Subcutaneous abdominal adipose tissue (tissue), 5 donors: ENCODE measurements around the gene GLRA1.

Source experiments
- H3K27ac ChIP-seq: one replicate; pipeline ENCODE4 v1.7.0; 2013; ENCODE audit warnings: low read depth, mild to moderate bottlenecking, inconsistent platforms, low read length, moderate library complexity
- H3K27me3 ChIP-seq, 5 donors: one replicate each; pipeline ENCODE4 v1.7.0; 2013; ENCODE audit warnings: low read length in 5 of 5, inconsistent platforms in 1 of 5; ENCODE audit not compliant: control insufficient read depth in 5 of 5, insufficient read depth in 4 of 5
- H3K36me3 ChIP-seq, 5 donors: one replicate each; pipeline ENCODE4 v1.7.0; 2013; ENCODE audit warnings: low read length in 5 of 5; ENCODE audit not compliant: control insufficient read depth in 5 of 5, insufficient read depth in 5 of 5
- H3K4me1 ChIP-seq, 5 donors: one replicate each; pipeline ENCODE4 v1.7.0; 2013; ENCODE audit warnings: low read length in 5 of 5, mild to moderate bottlenecking in 3 of 5, moderate library complexity in 1 of 5; ENCODE audit not compliant: control insufficient read depth in 5 of 5, insufficient read depth in 5 of 5
- H3K4me3 ChIP-seq, 5 donors: one replicate each; pipeline ENCODE4 v1.7.0; 2013; ENCODE audit warnings: low read length in 5 of 5, low read depth in 1 of 5
- H3K9ac ChIP-seq, 5 donors: one replicate each; pipeline ENCODE4 v1.7.0; 2013; ENCODE audit warnings: low read length in 5 of 5, mild to moderate bottlenecking in 4 of 5, moderate library complexity in 3 of 5
- H3K9me3 ChIP-seq, 5 donors: one replicate each; pipeline ENCODE4 v1.7.0; 2013; ENCODE audit warnings: low read length in 5 of 5; ENCODE audit not compliant: control insufficient read depth in 5 of 5
- donor health status: healthy.
- donor health status: healthy.
- donor health status: healthy.
- donor health status: healthy.
- donor health status: healthy.

The GLRA1 gene

DNA sequence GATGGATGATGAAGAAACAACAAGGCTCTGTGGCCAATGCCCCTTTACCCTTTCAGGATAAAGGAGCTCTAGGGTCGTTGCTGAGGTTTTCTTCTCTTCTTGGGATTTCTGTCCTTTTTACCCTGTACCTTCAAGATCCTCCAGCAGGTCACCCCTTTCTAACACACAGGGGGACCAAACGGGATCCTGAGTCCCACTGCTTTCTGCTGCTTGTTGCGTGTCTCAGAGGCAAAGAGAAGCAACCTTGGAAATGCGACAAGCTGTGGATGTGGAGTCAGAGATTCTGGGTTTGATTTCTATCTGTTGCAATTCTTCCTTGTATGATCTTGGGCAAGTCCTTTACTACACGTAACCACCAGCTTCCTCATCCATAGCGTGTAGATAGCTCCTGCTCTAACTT lies 20.5 kb downstream of the GLRA1 start:
- H3K27me3 ChIP-seq: no peaks in the 10 kb centered on the region
- H3K9me3 ChIP-seq: no peaks in the 10 kb centered on the region
- H3K27ac ChIP-seq: no peak overlapping the region
- peaks cover 0 to 10% (median 7%) of the 10 kb centered on the region in 5 donors for H3K4me1 ChIP-seq
- H3K4me3 ChIP-seq: no peak overlapping the region
- no peaks in the 10 kb centered on the region for H3K36me3 ChIP-seq
- H3K9ac ChIP-seq: no peak overlapping the region

- H3K36me3 ChIP-seq: no peaks in the 10 kb centered on the region
- H3K4me1 ChIP-seq: peaks cover 0 to 10% (median 7%) of the 10 kb centered on the region in 5 donors
- no peaks in the 10 kb centered on the region for H3K27me3 ChIP-seq
- no peak overlapping the region for H3K27ac ChIP-seq
- H3K4me3 ChIP-seq: no peak overlapping the region
- H3K9ac ChIP-seq: no peak overlapping the region
- H3K9me3 ChIP-seq: no peaks in the 10 kb centered on the region
These were observed 21.4 kb downstream of the GLRA1 start for GRCh38 chr5:151903243-151903653.

- Histone ChIP-seq H3K36me3 (no peaks in the 10 kb centered on the region), H3K27ac (no peak overlapping the region), H3K9me3 (no peaks in the 10 kb centered on the region), H3K4me1 (peaks cover 0 to 10% (median 7%) of the 10 kb centered on the region in 5 donors), H3K4me3 (no peak overlapping the region), H3K27me3 (no peaks in the 10 kb centered on the region), H3K9ac (no peak overlapping the region)
These were observed 22.4 kb downstream of the GLRA1 start for GRCh38 chr5:151902215-151902614.

DNA sequence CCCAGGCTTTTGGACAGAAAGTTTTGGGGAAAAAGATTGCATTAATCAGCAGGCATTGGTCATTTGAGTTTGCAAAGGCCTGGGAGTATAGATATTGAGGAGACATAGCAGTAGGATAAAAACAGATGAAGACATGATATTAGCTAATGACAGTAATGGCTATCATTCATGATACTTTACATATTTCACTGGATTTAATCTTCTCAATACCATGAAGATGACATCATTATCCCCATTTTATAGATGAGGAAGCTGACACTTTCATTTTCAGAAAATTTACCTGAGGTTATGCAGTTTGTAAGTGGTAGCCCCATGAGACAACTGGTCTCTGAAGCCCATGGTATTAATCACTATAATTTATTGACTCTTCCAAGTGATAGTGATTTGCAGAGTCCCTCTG lies 23.0 kb downstream of the GLRA1 start:
- Histone ChIP-seq H3K4me1 (peaks cover 0 to 10% (median 7%) of the 10 kb centered on the region in 5 donors), H3K9ac (no peak overlapping the region), H3K27me3 (no peaks in the 10 kb centered on the region), H3K9me3 (no peaks in the 10 kb centered on the region), H3K27ac (no peak overlapping the region), H3K36me3 (no peaks in the 10 kb centered on the region), H3K4me3 (no peak overlapping the region)

DNA sequence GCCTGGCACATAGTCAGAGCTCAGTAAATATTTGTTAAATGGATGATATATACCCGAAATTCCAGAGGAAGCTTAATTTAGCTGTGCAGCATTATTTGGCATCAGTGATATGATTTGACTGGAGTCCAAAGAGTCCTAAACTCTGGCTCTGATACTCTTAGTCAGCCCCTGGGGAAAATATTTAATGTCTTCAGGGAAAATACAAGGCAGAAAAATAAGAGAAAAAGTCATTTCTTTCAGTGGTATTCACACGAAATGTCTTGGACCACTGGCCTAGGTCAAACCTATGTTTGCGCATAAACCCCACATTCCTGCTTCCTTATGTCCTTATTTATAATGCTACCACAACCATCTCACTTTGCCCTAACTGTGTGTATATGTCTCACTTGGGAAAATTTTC lies 23.8 kb downstream of the GLRA1 start:
- Histone ChIP-seq H3K27ac (no peak overlapping the region), H3K4me3 (no peak overlapping the region), H3K9me3 (no peaks in the 10 kb centered on the region), H3K36me3 (no peaks in the 10 kb centered on the region), H3K27me3 (no peaks in the 10 kb centered on the region), H3K4me1 (peaks cover 0 to 10% (median 2%) of the 10 kb centered on the region in 5 donors), H3K9ac (no peak overlapping the region)

DNA sequence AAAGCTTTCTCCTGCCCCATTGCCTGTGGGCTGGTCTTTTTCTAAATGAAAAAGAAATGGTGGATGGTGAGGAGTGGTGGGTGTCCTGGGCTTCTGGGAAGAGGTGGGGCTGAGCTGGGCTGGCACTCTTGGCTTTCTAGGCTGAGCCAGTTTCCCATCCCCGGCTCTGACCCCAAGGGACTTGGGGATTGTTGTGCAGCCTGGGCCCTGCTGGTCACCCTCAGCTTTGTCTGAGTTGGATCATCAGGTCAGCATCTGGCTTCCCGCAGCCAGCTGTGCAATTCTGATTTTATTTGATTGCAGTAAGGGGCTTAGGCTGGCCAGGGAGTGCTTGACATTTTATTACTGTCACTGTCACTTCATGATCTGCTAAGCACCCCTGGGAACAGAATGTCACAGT lies 25.3 kb downstream of the GLRA1 start:
- Histone ChIP-seq H3K36me3 (no peaks in the 10 kb centered on the region), H3K9ac (no peak overlapping the region), H3K27me3 (no peaks in the 10 kb centered on the region), H3K4me1 (peaks cover 0 to 10% (median 2%) of the 10 kb centered on the region in 5 donors), H3K27ac (no peak overlapping the region), H3K4me3 (no peak overlapping the region), H3K9me3 (no peaks in the 10 kb centered on the region)

DNA sequence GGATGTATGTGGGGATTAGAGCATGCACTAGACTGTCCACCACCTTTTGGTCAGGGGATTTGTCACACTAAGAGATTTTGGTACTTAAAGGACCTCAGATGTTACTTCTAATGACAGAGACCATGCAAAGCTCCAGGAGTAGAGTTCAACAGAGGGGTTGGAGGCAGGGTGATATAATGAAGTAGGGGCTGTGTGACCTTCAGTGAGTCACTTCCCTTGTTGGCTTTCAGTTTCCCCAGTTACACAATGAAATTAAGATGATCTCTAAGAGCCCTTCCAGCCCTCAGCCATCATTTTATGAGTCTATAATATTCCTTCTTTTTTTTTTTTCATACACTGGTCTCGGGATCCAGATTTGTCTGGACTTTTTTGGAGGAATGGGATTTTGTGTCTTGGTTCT lies 26.8 kb downstream of the GLRA1 start:
- no peaks in the 10 kb centered on the region for H3K36me3 ChIP-seq
- H3K9me3 ChIP-seq: no peaks in the 10 kb centered on the region
- no peak overlapping the region for H3K9ac ChIP-seq
- no peak overlapping the region for H3K27ac ChIP-seq
- H3K4me1 ChIP-seq: peaks cover 0 to 10% (median 2%) of the 10 kb centered on the region in 5 donors
- H3K4me3 ChIP-seq: no peak overlapping the region
- H3K27me3 ChIP-seq: no peaks in the 10 kb centered on the region

- Histone ChIP-seq H3K27ac (no peak overlapping the region), H3K9ac (no peak overlapping the region), H3K4me3 (no peak overlapping the region), H3K9me3 (no peaks in the 10 kb centered on the region), H3K36me3 (no peaks in the 10 kb centered on the region), H3K4me1 (peaks cover 0 to 10% (median 2%) of the 10 kb centered on the region in 5 donors), H3K27me3 (no peaks in the 10 kb centered on the region)
These were observed 27.6 kb downstream of the GLRA1 start for GRCh38 chr5:151897020-151897552.

GRCh38 chr5:151896031-151896691 lies 28.5 kb downstream of the GLRA1 start:
- no peak overlapping the region for H3K27ac ChIP-seq

GRCh38 chr5:151895660-151896030 lies 29.0 kb downstream of the GLRA1 start:
- peaks cover 0 to 2% (median 0%) of the 10 kb centered on the region in 5 donors for H3K4me1 ChIP-seq
- H3K9me3 ChIP-seq: no peaks in the 10 kb centered on the region
- no peaks in the 10 kb centered on the region for H3K27me3 ChIP-seq
- H3K4me3 ChIP-seq: no peak overlapping the region
- no peak overlapping the region for H3K27ac ChIP-seq
- H3K9ac ChIP-seq: no peak overlapping the region
- no peaks in the 10 kb centered on the region for H3K36me3 ChIP-seq

More at GRCh38 chr5:151896031-151896691, 28.5 kb downstream of the GLRA1 start:
- Histone ChIP-seq H3K36me3 (no peaks in the 10 kb centered on the region), H3K4me3 (no peak overlapping the region), H3K9ac (no peak overlapping the region), H3K4me1 (peaks cover 0 to 7% (median 2%) of the 10 kb centered on the region in 5 donors), H3K27me3 (no peaks in the 10 kb centered on the region), H3K9me3 (no peaks in the 10 kb centered on the region)
